ENCODE results near the gene WBP2. TPM values are rescaled to one million over a fixed set of nuclear protein-coding genes. Genes with fewer than 3 reads are reported as not detected.
"Not testable (repeated sequence)": the region's sequence is repeated elsewhere in the genome, so short reads cannot be mapped to it uniquely, and the experiment has no call there.

The WBP2 gene
- total and polyA plus RNA-seq, 2 donors: 17.3 to 96.9 TPM

DNA sequence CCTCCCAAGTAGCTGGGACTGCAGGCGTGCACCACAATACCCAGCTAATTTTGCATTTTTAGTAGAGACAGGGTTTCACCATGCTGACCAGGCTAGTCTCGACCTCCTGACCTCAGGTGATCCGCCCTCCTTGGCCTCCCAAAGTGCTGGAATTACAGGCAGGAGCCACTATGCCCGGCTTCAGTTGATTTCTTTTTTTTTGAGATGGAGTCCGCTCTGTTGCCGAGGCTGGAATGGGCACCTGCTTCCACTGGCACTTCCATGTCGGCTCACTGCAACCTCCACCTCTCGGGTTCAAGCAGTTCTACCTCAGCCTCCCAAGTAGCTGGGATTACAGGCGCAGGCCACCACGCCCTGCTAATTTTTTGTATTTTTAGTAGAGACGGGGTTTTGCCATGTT lies 44.4 kb downstream of the WBP2 start:
- H3K27me3 ChIP-seq (ENCODE audit: control insufficient read depth in 2 of 2, insufficient read depth in 1 of 2, low read length in 1 of 2); H3K4me3 ChIP-seq (ENCODE audit: low read length in 2 of 2); H3K27ac ChIP-seq (ENCODE audit: low read depth in 1 of 2, low read length in 1 of 2); H3K9me3 ChIP-seq (ENCODE audit: control insufficient read depth in 2 of 2, insufficient read depth in 1 of 2, low read length in 1 of 2); H3K4me1 ChIP-seq (ENCODE audit: control insufficient read depth in 2 of 2, insufficient read depth in 2 of 2, low read length in 2 of 2); DNase-seq (ENCODE audit: low read depth in 6 of 9, low spot score in 9 of 9): not testable (repeated sequence)
- H3K36me3 ChIP-seq (ENCODE audit: control insufficient read depth in 2 of 2, insufficient read depth in 2 of 2, low read length in 1 of 2): peaks cover 67 to 71% of the 10 kb centered on the region in 2 donors
- WGBS: 98% methylated on average over 11 of the region's 11 CpGs

- H3K36me3 ChIP-seq (ENCODE audit: control insufficient read depth in 2 of 2, insufficient read depth in 2 of 2, low read length in 1 of 2): peaks cover 62 to 68% of the 10 kb centered on the region in 2 donors
- no peak overlapping the region for H3K27ac ChIP-seq (ENCODE audit: low read depth in 1 of 2, low read length in 1 of 2)
- no peak for DNase-seq (ENCODE audit: low read depth in 6 of 9, low spot score in 9 of 9)
- H3K9me3 ChIP-seq (ENCODE audit: control insufficient read depth in 2 of 2, insufficient read depth in 1 of 2, low read length in 1 of 2): no peaks in the 10 kb centered on the region
- 97% methylated on average over 5 of the region's 5 CpGs for WGBS
- no peak overlapping the region for H3K4me3 ChIP-seq (ENCODE audit: low read length in 2 of 2)
- no peaks in the 10 kb centered on the region for H3K4me1 ChIP-seq (ENCODE audit: control insufficient read depth in 2 of 2, insufficient read depth in 2 of 2, low read length in 2 of 2)
- H3K27me3 ChIP-seq (ENCODE audit: control insufficient read depth in 2 of 2, insufficient read depth in 1 of 2, low read length in 1 of 2): no peaks in the 10 kb centered on the region
Observed at GRCh38 chr17:75810216-75810615, 44.9 kb downstream of the WBP2 start.

DNA sequence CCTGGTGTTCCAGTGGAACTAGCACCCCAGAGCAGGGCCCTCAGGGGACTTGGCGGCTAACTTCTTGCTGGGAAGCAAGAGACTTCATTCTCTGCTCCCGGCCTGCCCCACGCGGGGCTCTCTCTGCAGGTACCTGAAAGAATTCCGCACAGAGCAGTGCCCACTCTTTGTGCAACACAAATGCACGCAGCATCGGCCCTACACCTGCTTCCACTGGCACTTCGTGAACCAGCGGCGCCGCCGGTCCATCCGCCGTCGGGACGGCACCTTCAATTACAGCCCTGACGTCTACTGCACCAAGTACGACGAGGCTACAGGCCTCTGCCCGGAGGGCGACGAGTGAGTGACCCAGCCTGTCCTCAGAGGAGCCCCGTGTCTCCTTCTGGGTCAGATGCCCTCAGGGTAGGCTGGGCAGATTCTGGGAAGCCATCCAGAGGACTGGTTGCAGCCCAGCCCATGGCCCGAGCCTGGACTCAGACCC lies 45.5 kb downstream of the WBP2 start:
- no peak overlapping the region for H3K27ac ChIP-seq (ENCODE audit: low read depth in 1 of 2, low read length in 1 of 2)
- H3K36me3 ChIP-seq (ENCODE audit: control insufficient read depth in 2 of 2, insufficient read depth in 2 of 2, low read length in 1 of 2): peaks cover 57 to 63% of the 10 kb centered on the region in 2 donors
- 99% methylated on average over 24 of the region's 24 CpGs for WGBS
- H3K4me3 ChIP-seq (ENCODE audit: low read length in 2 of 2): no peak overlapping the region
- no peaks in the 10 kb centered on the region for H3K4me1 ChIP-seq (ENCODE audit: control insufficient read depth in 2 of 2, insufficient read depth in 2 of 2, low read length in 2 of 2)
- H3K27me3 ChIP-seq (ENCODE audit: control insufficient read depth in 2 of 2, insufficient read depth in 1 of 2, low read length in 1 of 2): no peaks in the 10 kb centered on the region
- DNase-seq (ENCODE audit: low read depth in 6 of 9, low spot score in 9 of 9): no peak
- H3K9me3 ChIP-seq (ENCODE audit: control insufficient read depth in 2 of 2, insufficient read depth in 1 of 2, low read length in 1 of 2): no peaks in the 10 kb centered on the region

DNA sequence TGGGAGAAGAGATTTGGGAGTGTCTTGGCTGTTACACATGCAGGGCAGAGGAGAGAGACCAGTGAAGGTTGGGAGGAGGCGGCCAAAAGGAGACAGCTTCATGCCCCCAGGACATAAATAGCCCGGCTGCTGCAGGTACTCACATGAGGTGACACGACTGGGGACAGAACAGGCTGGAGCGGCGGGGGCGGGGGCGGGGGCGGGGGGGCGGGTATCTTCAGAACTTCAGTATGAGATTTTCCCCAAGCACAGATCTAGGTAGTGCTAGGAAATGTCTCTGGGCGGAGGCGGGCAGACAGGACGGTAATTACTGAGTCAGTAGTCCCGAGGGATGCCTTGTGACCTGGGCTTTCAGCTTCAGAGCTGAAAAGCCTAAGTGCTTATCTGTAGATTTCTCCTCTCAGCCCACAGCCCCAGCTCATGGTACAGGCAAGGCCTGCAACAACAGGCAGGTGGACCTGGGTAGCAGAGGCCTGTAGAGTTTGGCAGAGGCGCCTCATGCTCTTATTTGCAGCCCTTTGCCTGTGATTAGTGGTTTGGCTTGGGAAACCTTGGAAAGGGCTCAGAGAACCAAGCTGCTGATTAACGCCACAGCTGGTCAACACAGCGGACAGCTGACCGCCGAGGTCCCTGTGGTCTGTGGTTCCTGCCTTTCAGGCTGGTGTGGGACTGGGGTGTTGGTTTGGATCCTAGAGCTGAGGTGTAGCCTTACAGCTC lies 46.1 kb downstream of the WBP2 start:
- Histone ChIP-seq H3K4me1 (ENCODE audit: control insufficient read depth in 2 of 2, insufficient read depth in 2 of 2, low read length in 2 of 2) (no peaks in the 10 kb centered on the region), H3K9me3 (ENCODE audit: control insufficient read depth in 2 of 2, insufficient read depth in 1 of 2, low read length in 1 of 2) (no peaks in the 10 kb centered on the region), H3K27me3 (ENCODE audit: control insufficient read depth in 2 of 2, insufficient read depth in 1 of 2, low read length in 1 of 2) (no peaks in the 10 kb centered on the region), H3K4me3 (ENCODE audit: low read length in 2 of 2) (no peak overlapping the region), H3K27ac (ENCODE audit: low read depth in 1 of 2, low read length in 1 of 2) (peak overlapping the region in 1 of 2 donors; percentile 5), H3K36me3 (ENCODE audit: control insufficient read depth in 2 of 2, insufficient read depth in 2 of 2, low read length in 1 of 2) (peaks cover 53 to 58% of the 10 kb centered on the region in 2 donors)
- DNase-seq (ENCODE audit: low read depth in 6 of 9, low spot score in 9 of 9): no peak
- WGBS: 96% methylated on average over 18 of the region's 18 CpGs

DNA sequence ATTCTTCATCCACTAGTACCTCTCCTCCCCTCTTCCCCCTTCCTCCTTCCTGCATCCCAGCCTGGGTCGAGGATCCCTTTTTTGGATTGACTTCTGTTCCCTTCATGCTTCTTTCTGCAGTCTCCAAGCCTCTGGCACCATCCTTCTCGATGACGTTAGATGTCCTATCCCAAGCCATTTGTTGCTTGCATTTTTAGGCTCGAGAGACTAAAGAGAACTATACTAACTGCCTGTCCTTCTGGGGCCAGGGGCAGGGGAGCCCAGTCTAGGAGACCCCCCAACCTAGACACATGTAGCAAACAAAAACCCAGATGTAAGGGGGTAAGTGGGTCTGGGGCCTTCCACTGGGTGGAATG lies 46.6 kb downstream of the WBP2 start:
- H3K36me3 ChIP-seq (ENCODE audit: control insufficient read depth in 2 of 2, insufficient read depth in 2 of 2, low read length in 1 of 2): peaks cover 47 to 56% of the 10 kb centered on the region in 2 donors
- no peaks in the 10 kb centered on the region for H3K9me3 ChIP-seq (ENCODE audit: control insufficient read depth in 2 of 2, insufficient read depth in 1 of 2, low read length in 1 of 2)
- no peak overlapping the region for H3K4me3 ChIP-seq (ENCODE audit: low read length in 2 of 2)
- DNase-seq (ENCODE audit: low read depth in 6 of 9, low spot score in 9 of 9): no peak
- H3K27me3 ChIP-seq (ENCODE audit: control insufficient read depth in 2 of 2, insufficient read depth in 1 of 2, low read length in 1 of 2): no peaks in the 10 kb centered on the region
- WGBS: 92% methylated on average over 4 of the region's 4 CpGs
- H3K4me1 ChIP-seq (ENCODE audit: control insufficient read depth in 2 of 2, insufficient read depth in 2 of 2, low read length in 2 of 2): no peaks in the 10 kb centered on the region
- H3K27ac ChIP-seq (ENCODE audit: low read depth in 1 of 2, low read length in 1 of 2): no peak overlapping the region

GRCh38 chr17:75807861-75808260 lies 47.3 kb downstream of the WBP2 start:
- H3K4me3 ChIP-seq (ENCODE audit: low read length in 2 of 2): no peak overlapping the region
- H3K36me3 ChIP-seq (ENCODE audit: control insufficient read depth in 2 of 2, insufficient read depth in 2 of 2, low read length in 1 of 2): peaks cover 41 to 54% of the 10 kb centered on the region in 2 donors
- no peaks in the 10 kb centered on the region for H3K27me3 ChIP-seq (ENCODE audit: control insufficient read depth in 2 of 2, insufficient read depth in 1 of 2, low read length in 1 of 2)
- no peak overlapping the region for H3K27ac ChIP-seq (ENCODE audit: low read depth in 1 of 2, low read length in 1 of 2)
- H3K4me1 ChIP-seq (ENCODE audit: control insufficient read depth in 2 of 2, insufficient read depth in 2 of 2, low read length in 2 of 2): no peaks in the 10 kb centered on the region
- DNase-seq (ENCODE audit: low read depth in 6 of 9, low spot score in 9 of 9): no peak
- H3K9me3 ChIP-seq (ENCODE audit: control insufficient read depth in 2 of 2, insufficient read depth in 1 of 2, low read length in 1 of 2): no peaks in the 10 kb centered on the region
- WGBS: 96% methylated on average over 3 of the region's 3 CpGs

GRCh38 chr17:75806822-75807500 lies 48.2 kb downstream of the WBP2 start:
- Histone ChIP-seq H3K4me1 (ENCODE audit: control insufficient read depth in 2 of 2, insufficient read depth in 2 of 2, low read length in 2 of 2) (no peaks in the 10 kb centered on the region), H3K27ac (ENCODE audit: low read depth in 1 of 2, low read length in 1 of 2) (no peak overlapping the region), H3K27me3 (ENCODE audit: control insufficient read depth in 2 of 2, insufficient read depth in 1 of 2, low read length in 1 of 2) (no peaks in the 10 kb centered on the region), H3K4me3 (ENCODE audit: low read length in 2 of 2) (no peak overlapping the region), H3K36me3 (ENCODE audit: control insufficient read depth in 2 of 2, insufficient read depth in 2 of 2, low read length in 1 of 2) (peaks cover 32 to 48% of the 10 kb centered on the region in 2 donors), H3K9me3 (ENCODE audit: control insufficient read depth in 2 of 2, insufficient read depth in 1 of 2, low read length in 1 of 2) (no peaks in the 10 kb centered on the region)
- WGBS: 97% methylated on average over 4 of the region's 4 CpGs
- DNase-seq (ENCODE audit: low read depth in 6 of 9, low spot score in 9 of 9): no peak

GRCh38 chr17:75803883-75804282 lies 51.3 kb downstream of the WBP2 start:
- Histone ChIP-seq H3K4me1 (ENCODE audit: control insufficient read depth in 2 of 2, insufficient read depth in 2 of 2, low read length in 2 of 2) (no peaks in the 10 kb centered on the region), H3K36me3 (ENCODE audit: control insufficient read depth in 2 of 2, insufficient read depth in 2 of 2, low read length in 1 of 2) (peaks cover 30 to 32% of the 10 kb centered on the region in 2 donors), H3K9me3 (ENCODE audit: control insufficient read depth in 2 of 2, insufficient read depth in 1 of 2, low read length in 1 of 2) (no peaks in the 10 kb centered on the region), H3K27ac (ENCODE audit: low read depth in 1 of 2, low read length in 1 of 2) (no peak overlapping the region), H3K27me3 (ENCODE audit: control insufficient read depth in 2 of 2, insufficient read depth in 1 of 2, low read length in 1 of 2) (no peaks in the 10 kb centered on the region), H3K4me3 (ENCODE audit: low read length in 2 of 2) (no peak overlapping the region)
- DNase-seq (ENCODE audit: low read depth in 6 of 9, low spot score in 9 of 9): no peak
- WGBS: 96% methylated on average over 1 of the region's 1 CpG

DNA sequence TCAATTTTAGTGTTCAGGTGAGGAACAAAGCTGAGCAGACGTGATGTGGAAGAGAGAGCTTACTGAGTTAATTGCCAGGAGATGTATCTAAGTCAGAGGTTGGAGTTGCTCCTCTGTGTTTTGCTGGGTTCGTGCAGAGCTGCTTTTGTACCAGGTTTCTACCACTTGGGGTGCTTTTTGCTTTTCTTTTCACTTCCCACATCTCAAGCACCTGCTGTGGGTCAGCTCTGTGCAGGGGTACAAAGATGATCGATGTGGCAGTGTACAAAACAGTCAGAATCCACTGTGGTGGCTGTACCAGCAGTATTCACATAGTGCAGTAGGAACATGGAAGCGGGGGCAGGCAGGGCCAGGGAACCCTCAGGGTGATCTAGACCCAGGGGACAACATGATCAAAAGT lies 55.7 kb downstream of the WBP2 start:
- H3K36me3 ChIP-seq (ENCODE audit: control insufficient read depth in 2 of 2, insufficient read depth in 2 of 2, low read length in 1 of 2): peaks cover 27 to 56% of the 10 kb centered on the region in 2 donors
- 96% methylated on average over 4 of the region's 4 CpGs for WGBS
- DNase-seq (ENCODE audit: low read depth in 6 of 9, low spot score in 9 of 9): no peak

More for the DNA sequence above, 55.7 kb downstream of the WBP2 start:
- Histone ChIP-seq H3K27me3 (ENCODE audit: control insufficient read depth in 2 of 2, insufficient read depth in 1 of 2, low read length in 1 of 2) (no peaks in the 10 kb centered on the region), H3K27ac (ENCODE audit: low read depth in 1 of 2, low read length in 1 of 2) (no peak overlapping the region), H3K4me1 (ENCODE audit: control insufficient read depth in 2 of 2, insufficient read depth in 2 of 2, low read length in 2 of 2) (no peaks in the 10 kb centered on the region), H3K4me3 (ENCODE audit: low read length in 2 of 2) (no peak overlapping the region), H3K9me3 (ENCODE audit: control insufficient read depth in 2 of 2, insufficient read depth in 1 of 2, low read length in 1 of 2) (no peaks in the 10 kb centered on the region)
